Effector memory CD8-positive, alpha-beta T cell (primary cell): ENCODE data around the gene HOXB1.

Experiments used
- ATAC-seq: fragments of 150-1000 bp; cut with Tn5 transposase; replicated peaks from 2 replicates; pipeline ENCODE4 v1.10.0; 2021; ENCODE audit warnings: mild to moderate bottlenecking, moderate library complexity
- DNase-seq, 3 experiments: peaks; one replicate each; pipeline ENCODE4 v3.0.0; 2021
- H3K27ac Mint-ChIP-seq, 2 donors: one replicate each; pipeline ENCODE4 v1.8.0; 2022; ENCODE audit warnings: mild to moderate bottlenecking in 2 of 2, mixed read lengths in 2 of 2, moderate library complexity in 2 of 2
- H3K27me3 Mint-ChIP-seq, 2 donors: one replicate each; pipeline ENCODE4 v1.8.0; 2022; ENCODE audit warnings: mixed read lengths in 2 of 2
- H3K36me3 Mint-ChIP-seq: one replicate; pipeline ENCODE4 v1.8.0; 2022; ENCODE audit warnings: mild to moderate bottlenecking, moderate library complexity, mixed read lengths; ENCODE audit not compliant: insufficient read depth
- H3K4me1 Mint-ChIP-seq, 2 donors: one replicate each; pipeline ENCODE4 v1.8.0; 2022; ENCODE audit warnings: low read depth in 2 of 2, mixed read lengths in 2 of 2
- H3K4me3 Mint-ChIP-seq, 2 donors: one replicate each; pipeline ENCODE4 v1.8.0; 2022; ENCODE audit warnings: mild to moderate bottlenecking in 2 of 2, mixed read lengths in 2 of 2, moderate library complexity in 2 of 2
- H3K9me3 Mint-ChIP-seq, 2 donors: one replicate each; pipeline ENCODE4 v1.8.0; 2022; ENCODE audit warnings: mixed read lengths in 2 of 2

The HOXB1 gene

DNA sequence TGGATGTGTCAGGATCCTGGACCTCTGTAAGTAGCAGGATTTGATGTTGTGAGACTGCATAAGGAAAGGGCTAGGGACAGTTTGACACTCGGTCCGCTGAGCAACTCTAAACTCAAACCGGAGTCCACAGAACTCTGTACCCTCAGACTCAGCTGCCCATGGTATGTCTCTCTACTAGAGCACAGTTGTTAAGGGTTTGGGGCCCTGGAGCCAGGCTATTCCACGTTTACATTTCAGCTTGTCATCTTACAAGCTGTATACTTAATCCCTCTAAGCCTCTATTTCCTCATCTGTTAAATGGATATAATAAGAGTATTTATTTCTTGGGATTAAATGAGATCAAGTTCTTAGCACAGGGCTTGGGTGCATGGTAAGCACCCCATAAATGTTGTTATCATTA lies 27.9 kb downstream of the HOXB1 start:
- Mint-ChIP-seq H3K9me3 (no peaks in the 10 kb centered on the region), H3K4me1 (peaks cover 5 to 11% of the 10 kb centered on the region in 2 donors), H3K27ac (peak overlapping the region in 1 of 2 donors; percentile 58), H3K27me3 (peaks cover 0 to 12% of the 10 kb centered on the region in 2 donors), H3K36me3 (no peaks in the 10 kb centered on the region), H3K4me3 (no peak overlapping the region)
- no peak for DNase-seq
- ATAC-seq = no peak

DNA sequence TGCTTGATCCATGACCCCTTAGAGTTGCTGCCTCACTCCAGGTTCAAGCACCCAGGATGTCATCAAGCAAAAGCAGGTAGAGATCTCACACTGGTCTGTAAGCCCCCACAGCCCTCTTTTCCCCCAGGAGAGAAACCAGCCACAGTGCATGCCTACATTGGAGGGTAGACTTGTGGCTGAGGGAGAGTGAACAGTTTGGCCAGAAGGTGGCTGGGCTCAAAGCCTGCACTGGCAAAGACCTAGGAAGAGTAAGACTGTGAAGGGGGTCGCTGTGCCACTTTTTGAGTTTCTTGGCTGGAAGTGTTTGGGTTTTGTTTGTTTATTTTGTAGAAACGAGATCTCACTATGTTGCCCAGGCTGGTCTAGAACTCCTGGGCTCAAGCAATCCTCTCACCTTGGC lies 28.5 kb downstream of the HOXB1 start:
- no peak for DNase-seq
- Mint-ChIP-seq H3K27ac (no peak overlapping the region), H3K4me1 (peaks cover 5 to 11% of the 10 kb centered on the region in 2 donors), H3K36me3 (no peaks in the 10 kb centered on the region), H3K4me3 (no peak overlapping the region), H3K27me3 (peaks cover 0 to 17% of the 10 kb centered on the region in 2 donors), H3K9me3 (no peaks in the 10 kb centered on the region)
- ATAC-seq = no peak

DNA sequence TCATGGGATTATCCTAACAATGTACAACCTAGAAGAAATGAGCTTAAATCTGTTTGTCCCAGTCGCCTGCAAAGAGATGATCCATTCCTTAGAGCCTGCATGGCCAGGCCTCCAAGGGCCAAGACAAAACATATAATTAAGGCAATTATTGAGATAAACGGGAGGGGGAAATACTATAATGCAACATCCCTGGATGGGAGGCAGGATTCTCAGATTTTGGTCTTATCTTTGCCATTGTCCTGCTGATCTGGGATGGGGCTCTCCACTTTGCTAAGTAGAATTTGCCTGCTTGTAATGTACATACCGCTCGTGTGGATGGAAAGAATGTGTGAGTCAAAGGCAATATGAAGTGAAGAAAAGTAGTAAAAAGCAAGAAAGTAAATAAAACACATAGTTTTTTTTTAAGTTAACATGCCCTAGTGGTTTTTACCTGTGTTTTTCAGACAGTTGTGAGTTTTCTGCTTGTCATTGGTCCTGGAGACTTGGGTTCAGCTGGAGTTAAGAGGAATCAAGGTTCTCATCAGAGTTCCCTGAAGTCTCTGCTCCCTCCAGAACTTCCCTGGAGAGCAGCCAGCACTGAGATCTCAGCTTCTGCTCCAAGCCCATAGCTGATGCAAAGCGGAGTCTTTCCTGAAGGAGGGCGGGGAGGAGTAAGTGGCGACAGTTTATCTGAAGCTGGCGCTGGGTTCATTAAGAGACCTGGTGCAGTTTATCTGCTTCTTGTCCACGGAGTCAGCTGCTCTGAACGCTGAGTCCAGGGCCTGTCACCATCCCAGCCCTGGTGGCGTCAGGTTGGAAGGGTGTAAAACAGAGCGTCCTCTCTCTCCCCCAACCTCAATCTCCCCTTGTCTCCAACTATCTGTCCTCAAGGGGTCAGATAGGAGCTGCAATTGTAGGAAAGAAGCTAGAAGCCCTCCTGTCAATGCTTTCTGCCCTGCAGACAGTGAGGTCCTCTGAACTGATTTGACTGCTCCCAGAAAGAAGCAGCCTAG lies 30.1 kb downstream of the HOXB1 start:
- Mint-ChIP-seq H3K27me3 (peaks cover 0 to 17% of the 10 kb centered on the region in 2 donors), H3K4me1 (peaks cover 4 to 7% of the 10 kb centered on the region in 2 donors), H3K36me3 (no peaks in the 10 kb centered on the region), H3K9me3 (no peaks in the 10 kb centered on the region), H3K4me3 (no peak overlapping the region), H3K27ac (peak overlapping the region in 1 of 2 donors; percentile 62)
- no peak for DNase-seq
- no peak for ATAC-seq

DNA sequence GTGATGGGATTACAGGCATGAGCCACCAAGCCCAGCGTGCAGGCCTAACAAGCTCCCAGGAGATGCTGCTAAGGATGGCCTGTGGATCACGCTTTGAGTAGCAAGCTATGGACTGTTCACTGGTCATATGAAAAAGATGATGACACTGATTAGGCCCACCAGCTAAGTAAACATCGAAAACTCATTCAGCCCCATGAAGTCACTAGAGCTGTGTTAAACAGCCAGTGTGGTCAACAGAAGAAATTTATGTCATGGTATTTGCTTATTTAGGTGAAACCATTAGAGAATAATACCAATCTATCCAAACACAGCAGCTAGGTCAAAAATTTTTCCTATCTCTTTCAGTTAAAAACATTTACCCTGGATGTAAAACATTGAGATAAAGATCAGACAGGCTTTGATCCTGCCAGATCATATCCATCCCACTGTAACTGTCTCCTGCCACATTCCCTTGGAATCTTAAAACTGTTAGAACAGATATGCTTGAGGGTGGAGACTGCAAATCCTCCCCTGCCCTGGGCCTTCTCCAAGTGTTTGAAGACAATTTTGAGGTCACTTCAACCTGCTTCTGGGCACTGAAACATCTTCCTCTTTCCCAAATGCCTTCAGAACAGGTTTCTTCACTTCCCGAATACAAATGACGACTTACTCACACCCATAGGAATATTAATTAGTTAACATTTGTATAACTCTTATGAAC lies 30.9 kb downstream of the HOXB1 start:
- ATAC-seq (no peak), DNase-seq (no peak)
- H3K27me3 Mint-ChIP-seq = peaks cover 0 to 21% of the 10 kb centered on the region in 2 donors
- no peaks in the 10 kb centered on the region for H3K36me3 Mint-ChIP-seq
- H3K9me3 Mint-ChIP-seq = no peaks in the 10 kb centered on the region
- no peak overlapping the region for H3K4me3 Mint-ChIP-seq
- H3K27ac Mint-ChIP-seq = no peak overlapping the region
- H3K4me1 Mint-ChIP-seq = no peaks in the 10 kb centered on the region

DNA sequence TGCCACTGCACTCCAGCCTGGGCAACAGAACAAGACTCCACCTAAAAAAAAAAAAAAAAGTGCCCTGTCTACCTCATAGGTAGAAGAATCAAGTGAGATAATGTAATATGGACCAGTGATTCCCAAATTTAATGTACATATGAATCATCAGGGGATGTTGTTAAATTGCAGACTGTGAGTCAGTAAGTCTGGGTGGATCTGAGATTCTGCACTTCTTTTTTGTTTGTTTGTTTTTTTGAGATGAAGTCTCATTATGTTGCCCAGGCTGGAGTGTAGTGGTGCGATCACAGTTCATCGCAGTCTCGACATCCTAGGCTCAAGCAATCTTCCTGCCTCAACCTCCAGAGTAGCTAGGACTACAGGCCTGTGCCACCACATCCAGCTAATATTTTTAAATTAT lies 31.6 kb downstream of the HOXB1 start:
- H3K4me3 Mint-ChIP-seq = no peak overlapping the region

DNA sequence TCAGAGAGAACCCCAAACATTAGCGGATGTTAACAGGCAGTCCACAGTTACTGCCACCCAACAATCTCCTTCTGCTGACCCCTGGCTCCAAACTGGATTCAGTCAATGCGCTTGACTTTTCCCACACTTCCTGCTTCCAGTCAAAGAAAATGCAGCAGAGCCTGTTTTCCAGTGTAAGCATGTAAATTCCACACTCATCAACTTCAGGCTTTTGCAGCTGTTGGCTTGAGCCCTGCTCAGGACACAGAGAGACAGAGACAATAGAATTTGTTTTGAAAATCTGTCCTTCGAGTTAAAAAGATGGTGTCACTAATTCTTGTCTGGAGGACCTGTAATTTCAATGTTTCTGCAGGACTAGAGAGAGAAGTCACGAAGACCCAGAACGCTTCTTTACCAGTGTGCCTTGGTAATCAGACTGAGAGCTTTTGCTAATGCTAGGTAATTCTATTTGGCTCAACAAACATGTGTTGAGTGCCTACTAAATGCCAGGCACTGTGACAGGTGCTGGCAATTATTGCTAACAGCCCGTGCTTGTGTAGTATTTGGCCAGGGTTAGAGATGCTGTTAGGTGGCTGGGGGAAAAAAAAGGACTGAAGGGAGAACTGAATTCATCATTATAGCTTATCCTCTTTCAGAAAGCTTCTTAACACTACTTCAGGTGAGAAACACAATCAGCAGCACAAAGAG lies 32.5 kb downstream of the HOXB1 start:
- Mint-ChIP-seq H3K27ac (no peak overlapping the region), H3K4me1 (no peaks in the 10 kb centered on the region), H3K4me3 (no peak overlapping the region), H3K36me3 (no peaks in the 10 kb centered on the region), H3K27me3 (peaks cover 0 to 33% of the 10 kb centered on the region in 2 donors), H3K9me3 (no peaks in the 10 kb centered on the region)
- DNase-seq (no peak), ATAC-seq (no peak)

More for the DNA sequence above, 31.6 kb downstream of the HOXB1 start:
- DNase-seq (no peak), ATAC-seq (no peak)
- H3K27me3 Mint-ChIP-seq = peaks cover 0 to 28% of the 10 kb centered on the region in 2 donors
- H3K9me3 Mint-ChIP-seq = no peaks in the 10 kb centered on the region
- no peak overlapping the region for H3K27ac Mint-ChIP-seq
- H3K36me3 Mint-ChIP-seq = no peaks in the 10 kb centered on the region
- H3K4me1 Mint-ChIP-seq = no peaks in the 10 kb centered on the region

DNA sequence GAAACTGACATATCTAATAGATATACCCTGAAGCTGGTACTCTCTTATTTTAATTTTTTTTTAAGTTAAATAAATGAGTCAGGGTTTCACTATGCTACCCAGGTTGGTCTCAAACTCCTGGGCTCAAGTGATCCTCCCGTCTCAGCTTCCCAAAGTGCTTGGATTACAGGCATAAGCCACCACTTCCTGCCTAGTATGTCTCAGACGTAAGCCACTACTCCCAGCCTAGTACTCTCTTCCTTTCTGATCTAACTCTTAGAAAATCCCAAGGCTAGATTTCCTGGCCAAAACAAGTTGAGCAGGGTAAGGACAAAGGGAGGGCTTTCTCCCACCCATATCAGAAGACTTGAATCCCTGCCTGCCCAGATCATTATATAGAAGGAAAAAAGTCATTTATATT lies 33.7 kb downstream of the HOXB1 start:
- Mint-ChIP-seq H3K4me1 (peaks cover 0 to 2% of the 10 kb centered on the region in 2 donors), H3K9me3 (no peaks in the 10 kb centered on the region), H3K36me3 (no peaks in the 10 kb centered on the region), H3K4me3 (no peak overlapping the region), H3K27me3 (peaks cover 0 to 33% of the 10 kb centered on the region in 2 donors), H3K27ac (no peak overlapping the region)
- ATAC-seq = no peak
- no peak for DNase-seq

DNA sequence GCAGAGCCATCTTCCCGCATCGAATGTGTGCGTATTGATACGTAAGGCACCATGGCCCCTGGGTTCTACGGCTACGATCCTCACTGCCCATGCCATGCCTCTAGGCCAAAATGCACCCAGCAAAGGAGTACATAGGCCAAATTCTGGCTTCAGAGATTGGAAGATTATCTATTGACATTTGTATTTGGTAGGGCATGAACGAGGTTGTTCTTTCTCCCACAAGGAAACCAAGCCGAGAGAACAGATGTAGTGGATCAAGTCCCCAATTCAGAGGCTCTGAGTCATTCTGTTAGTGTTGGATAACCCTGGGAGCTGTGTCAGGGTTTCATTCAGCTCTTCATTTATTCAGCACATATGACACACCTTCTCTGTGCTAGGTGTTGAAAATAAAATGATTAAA lies 36.5 kb downstream of the HOXB1 start:
- Mint-ChIP-seq H3K9me3 (no peaks in the 10 kb centered on the region), H3K27me3 (peaks cover 0 to 24% of the 10 kb centered on the region in 2 donors), H3K27ac (peak overlapping the region in 1 of 2 donors; percentile 61), H3K4me3 (peak overlapping the region in 1 of 2 donors; percentile 31), H3K4me1 (peaks cover 0 to 2% of the 10 kb centered on the region in 2 donors), H3K36me3 (no peaks in the 10 kb centered on the region)
- DNase-seq = no peak
- ATAC-seq = no peak

DNA sequence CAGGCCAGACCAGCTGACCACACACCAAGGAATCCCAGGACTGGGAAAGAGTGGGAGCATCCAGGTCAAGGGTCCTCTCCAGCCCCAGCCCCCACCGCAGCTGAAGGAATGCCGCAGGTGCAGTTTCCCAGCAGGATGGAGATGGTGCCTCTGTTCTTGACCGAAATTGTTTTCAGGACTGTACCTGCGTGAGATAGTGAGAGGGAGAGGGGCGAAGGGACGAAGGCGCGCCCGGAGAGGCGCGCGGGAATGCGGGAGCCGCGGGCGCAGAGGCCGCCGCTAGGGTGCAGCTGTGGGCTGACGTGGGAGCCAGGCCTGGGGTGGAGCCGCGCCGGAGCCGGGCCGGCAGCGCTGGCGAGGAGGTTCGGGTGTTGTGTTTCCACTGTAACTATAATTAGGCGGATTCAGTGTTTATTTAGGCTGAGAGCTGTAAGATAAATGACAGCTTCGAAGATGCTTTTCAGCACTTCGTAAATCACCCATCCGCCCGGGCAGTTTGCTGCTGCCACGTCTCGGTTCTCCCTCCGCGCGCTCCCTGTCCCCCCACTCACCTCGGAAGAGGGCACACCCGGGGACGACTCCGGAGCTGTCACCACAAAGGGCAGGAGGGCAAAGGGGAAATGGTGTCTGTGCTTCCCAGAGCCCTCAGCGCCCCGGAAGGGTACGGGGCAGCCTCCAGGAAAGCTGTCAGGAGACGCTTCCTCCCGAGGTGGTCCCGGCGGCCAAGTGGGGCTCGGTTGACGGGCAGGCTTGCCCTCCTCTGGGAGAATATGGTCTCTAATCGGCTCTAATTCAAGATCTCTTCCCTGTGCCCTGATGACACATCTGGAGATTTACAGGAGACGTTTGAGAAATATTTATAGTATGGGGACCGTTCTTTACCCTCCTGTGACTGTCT lies 38.2 kb downstream of the HOXB1 start:
- Mint-ChIP-seq H3K4me3 (peak overlapping the region; percentile 58 to 59), H3K27me3 (peaks cover 0 to 18% of the 10 kb centered on the region in 2 donors), H3K36me3 (no peaks in the 10 kb centered on the region), H3K4me1 (peaks cover 0 to 2% of the 10 kb centered on the region in 2 donors), H3K27ac (no peak overlapping the region), H3K9me3 (no peaks in the 10 kb centered on the region)
- DNase-seq (peak; percentile 55 to 59 (median 57)), ATAC-seq (peak; percentile 98)

DNA sequence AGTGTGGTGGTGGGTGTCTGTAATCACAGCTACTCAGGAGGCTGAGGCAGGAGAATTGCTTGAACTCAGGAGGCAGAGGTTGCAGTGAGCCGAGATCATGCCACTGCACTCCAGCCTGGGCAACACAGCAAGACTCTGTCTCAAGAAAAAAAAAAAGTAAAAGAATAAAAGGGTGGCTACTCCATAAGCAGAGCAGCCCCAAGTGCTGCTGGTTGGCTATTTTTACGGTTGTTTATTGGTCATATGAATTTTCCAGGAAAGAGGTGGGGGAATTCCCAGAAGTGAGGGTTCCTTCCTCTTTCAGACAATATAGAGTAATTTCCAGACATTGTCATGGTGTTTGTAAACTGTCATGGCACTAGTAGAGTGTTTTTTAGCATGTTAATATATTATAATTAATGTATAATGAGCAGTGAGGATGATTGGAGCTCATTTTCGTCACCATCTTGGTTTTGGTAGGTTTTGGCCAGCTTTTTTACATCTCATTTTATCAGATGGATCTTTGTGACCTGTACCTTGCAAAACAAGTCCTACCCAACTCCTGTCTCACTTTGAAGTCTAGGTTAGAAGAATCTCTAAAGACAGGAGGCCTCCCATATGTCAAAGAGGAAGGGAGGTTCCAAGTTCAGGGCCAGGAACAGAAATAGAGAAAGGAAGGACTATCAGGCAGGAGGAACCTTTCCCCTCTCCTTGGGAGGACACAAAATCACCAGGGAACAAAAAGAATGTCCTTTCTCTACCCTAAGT lies 39.1 kb downstream of the HOXB1 start:
- ATAC-seq (no peak), DNase-seq (no peak)
- H3K4me3 Mint-ChIP-seq = peak overlapping the region; percentile 58 to 59
- peaks cover 0 to 23% of the 10 kb centered on the region in 2 donors for H3K27me3 Mint-ChIP-seq
- no peaks in the 10 kb centered on the region for H3K9me3 Mint-ChIP-seq
- H3K27ac Mint-ChIP-seq = no peak overlapping the region
- H3K36me3 Mint-ChIP-seq = no peaks in the 10 kb centered on the region
- H3K4me1 Mint-ChIP-seq = peaks cover 0 to 2% of the 10 kb centered on the region in 2 donors

DNA sequence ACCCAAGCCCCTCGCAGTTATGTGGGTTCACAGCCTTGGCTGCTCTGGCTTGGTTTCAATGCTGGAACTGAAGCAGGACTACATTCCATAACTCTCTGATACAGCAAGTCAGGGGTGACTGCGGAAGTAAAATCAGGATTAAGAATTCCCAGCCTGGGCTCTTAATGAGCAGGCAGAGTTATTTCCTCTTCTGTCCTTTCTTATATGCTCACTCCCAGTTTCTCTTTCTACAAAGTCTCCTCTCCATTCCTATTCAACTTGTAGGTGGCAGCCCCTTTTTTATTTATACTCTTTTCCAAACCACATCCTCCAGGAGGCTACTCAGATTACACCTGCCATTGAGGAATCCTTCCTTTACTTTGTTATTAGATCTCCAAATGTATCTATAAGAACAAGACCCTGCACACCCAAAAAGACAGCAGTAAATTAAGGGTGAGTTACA lies 40.3 kb downstream of the HOXB1 start:
- ATAC-seq (no peak), DNase-seq (no peak)
- no peak overlapping the region for H3K27ac Mint-ChIP-seq
- H3K9me3 Mint-ChIP-seq = no peaks in the 10 kb centered on the region
- no peak overlapping the region for H3K4me3 Mint-ChIP-seq
- H3K36me3 Mint-ChIP-seq = no peaks in the 10 kb centered on the region
- peaks cover 0 to 28% of the 10 kb centered on the region in 2 donors for H3K27me3 Mint-ChIP-seq
- H3K4me1 Mint-ChIP-seq = peaks cover 0 to 2% of the 10 kb centered on the region in 2 donors

DNA sequence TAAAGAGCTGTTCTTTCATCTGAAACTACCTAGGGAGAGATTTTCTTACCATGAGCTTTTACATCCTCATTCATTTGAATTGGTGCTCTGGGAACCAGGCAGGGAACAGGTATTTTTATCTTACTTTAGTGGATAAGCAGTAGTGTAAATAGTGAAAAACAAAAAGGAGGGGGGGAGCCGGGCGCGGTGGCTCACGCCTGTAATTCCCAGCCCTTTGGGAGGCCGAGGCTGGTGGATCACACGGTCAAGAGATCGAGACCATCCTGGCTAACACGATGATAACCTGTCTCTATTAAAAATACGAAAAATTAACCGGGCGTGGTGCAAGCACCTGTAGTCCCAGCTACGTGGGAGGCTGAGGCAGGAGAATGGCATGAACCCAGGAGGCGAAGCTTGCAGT lies 41.0 kb downstream of the HOXB1 start:
- H3K27ac Mint-ChIP-seq = no peak overlapping the region
- DNase-seq (no peak), ATAC-seq (no peak)
- H3K36me3 Mint-ChIP-seq = no peaks in the 10 kb centered on the region
- peaks cover 0 to 2% of the 10 kb centered on the region in 2 donors for H3K4me1 Mint-ChIP-seq
- peaks cover 0 to 23% of the 10 kb centered on the region in 2 donors for H3K27me3 Mint-ChIP-seq
- no peaks in the 10 kb centered on the region for H3K9me3 Mint-ChIP-seq
- H3K4me3 Mint-ChIP-seq = no peak overlapping the region
